Stimulated activated effector memory CD8-positive, alpha-beta T cell treated with anti-CD3 and anti-CD28 coated beads, Interleukin-12 subunit alpha, Interleukin-12 subunit beta, amount 100 ng/mL, for 72 hours (primary cell): ENCODE results near the gene WNT2.

Experiments
- ATAC-seq: fragments of 150-1000 bp; cut with Tn5 transposase; 2 replicates; pipeline ENCODE4 v1.10.0; 2021
- DNase-seq, 2 donors: peaks; one replicate each; pipeline ENCODE4 v3.0.0; 2021 to 2022; ENCODE audit warnings: low spot score in 2 of 2
- H3K27ac Mint-ChIP-seq: one replicate; pipeline ENCODE4 v1.8.0; 2022; ENCODE audit warnings: mild to moderate bottlenecking, mixed read lengths
- H3K36me3 Mint-ChIP-seq: one replicate; pipeline ENCODE4 v1.8.0; 2022; ENCODE audit warnings: mild to moderate bottlenecking, mixed read lengths
- H3K4me1 Mint-ChIP-seq: one replicate; pipeline ENCODE4 v1.8.0; 2022; ENCODE audit warnings: mixed read lengths
- H3K4me3 Mint-ChIP-seq: one replicate; pipeline ENCODE4 v1.8.0; 2022; ENCODE audit warnings: mild to moderate bottlenecking, mixed read lengths
- H3K9me3 Mint-ChIP-seq: one replicate; pipeline ENCODE4 v1.8.0; 2022; ENCODE audit warnings: mixed read lengths

Gene WNT2

DNA sequence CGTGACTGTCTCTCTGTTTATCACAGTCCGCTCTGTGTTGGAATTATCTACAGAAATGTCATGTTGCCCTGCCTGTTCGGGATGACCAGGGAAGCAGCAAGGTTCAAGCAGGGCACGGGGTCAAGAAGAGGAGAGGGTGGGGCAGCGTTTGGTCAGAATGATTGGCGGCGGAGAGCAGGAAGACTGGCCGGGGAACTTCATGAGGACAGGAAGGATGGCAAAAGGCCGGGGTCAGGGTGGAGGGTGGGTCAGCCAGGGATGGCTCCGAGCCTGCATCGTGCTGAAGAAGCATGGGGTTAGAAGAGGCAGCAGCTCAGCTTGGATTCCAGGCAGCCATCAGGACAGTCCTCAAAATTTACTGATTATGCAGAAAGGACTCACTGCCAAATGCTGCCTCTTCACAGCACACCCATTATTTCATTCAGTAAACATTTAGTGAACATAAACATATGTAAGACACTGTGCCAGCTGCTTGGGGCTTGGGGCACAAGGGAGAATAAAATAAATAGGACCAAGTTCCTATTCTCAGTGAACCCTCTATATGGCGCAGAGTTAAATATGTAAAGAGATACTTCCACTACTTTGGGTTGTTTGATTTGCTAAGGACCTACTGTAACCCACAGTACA lies 42.8 kb downstream of the WNT2 start:
- H3K36me3 Mint-ChIP-seq, result no peaks in the 10 kb centered on the region
- no peak overlapping the region for H3K4me3 Mint-ChIP-seq
- no peaks in the 10 kb centered on the region for H3K4me1 Mint-ChIP-seq
- H3K9me3 Mint-ChIP-seq, result no peaks in the 10 kb centered on the region
- H3K27ac Mint-ChIP-seq, result no peak overlapping the region
- DNase-seq (no peak), ATAC-seq (no peak)

DNA sequence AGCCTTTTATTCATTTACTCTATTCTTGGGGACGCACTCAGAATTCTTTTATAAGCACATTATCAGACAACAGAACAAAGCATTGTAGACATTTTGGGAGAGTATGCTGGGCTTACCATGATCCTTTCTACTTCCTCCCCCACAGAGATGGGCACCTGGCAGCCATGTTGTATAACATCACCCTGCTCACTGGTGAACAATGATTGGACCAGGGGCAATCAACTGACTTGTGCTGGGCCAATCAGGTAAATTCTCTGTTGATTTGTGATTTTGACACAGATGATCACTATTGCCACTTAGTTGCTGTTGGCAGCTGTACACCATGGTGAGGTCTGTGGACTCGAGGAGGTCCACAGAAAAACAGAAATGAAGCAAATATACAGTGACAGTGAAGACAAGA lies 43.7 kb downstream of the WNT2 start:
- H3K4me1 Mint-ChIP-seq, result no peaks in the 10 kb centered on the region
- H3K4me3 Mint-ChIP-seq, result no peak overlapping the region
- no peak for ATAC-seq
- no peaks in the 10 kb centered on the region for H3K36me3 Mint-ChIP-seq
- no peak for DNase-seq
- no peaks in the 10 kb centered on the region for H3K9me3 Mint-ChIP-seq
- no peak overlapping the region for H3K27ac Mint-ChIP-seq

DNA sequence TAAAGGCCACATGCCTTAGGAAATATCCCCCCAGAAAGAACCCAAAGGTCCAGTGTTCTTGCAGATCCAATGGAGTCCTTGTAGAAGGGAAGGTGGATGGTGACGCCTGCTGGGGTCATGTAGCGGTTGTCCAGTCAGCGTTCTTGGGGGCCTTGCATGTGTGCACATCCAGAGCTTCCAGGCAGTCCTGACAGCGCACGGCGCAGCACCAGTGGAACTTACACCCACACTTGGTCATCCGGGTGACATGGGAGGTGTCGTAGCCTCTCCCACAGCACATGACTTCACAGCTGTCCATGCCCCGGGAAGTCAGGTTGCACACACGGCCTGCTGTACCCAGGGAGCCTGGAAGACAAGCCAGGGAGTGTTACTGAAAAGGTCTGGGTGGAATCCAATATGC lies 44.8 kb downstream of the WNT2 start:
- H3K27ac Mint-ChIP-seq, result no peak overlapping the region
- ATAC-seq (no peak), DNase-seq (no peak)
- H3K9me3 Mint-ChIP-seq, result no peaks in the 10 kb centered on the region
- H3K4me3 Mint-ChIP-seq, result no peak overlapping the region
- H3K36me3 Mint-ChIP-seq, result no peaks in the 10 kb centered on the region
- no peaks in the 10 kb centered on the region for H3K4me1 Mint-ChIP-seq

DNA sequence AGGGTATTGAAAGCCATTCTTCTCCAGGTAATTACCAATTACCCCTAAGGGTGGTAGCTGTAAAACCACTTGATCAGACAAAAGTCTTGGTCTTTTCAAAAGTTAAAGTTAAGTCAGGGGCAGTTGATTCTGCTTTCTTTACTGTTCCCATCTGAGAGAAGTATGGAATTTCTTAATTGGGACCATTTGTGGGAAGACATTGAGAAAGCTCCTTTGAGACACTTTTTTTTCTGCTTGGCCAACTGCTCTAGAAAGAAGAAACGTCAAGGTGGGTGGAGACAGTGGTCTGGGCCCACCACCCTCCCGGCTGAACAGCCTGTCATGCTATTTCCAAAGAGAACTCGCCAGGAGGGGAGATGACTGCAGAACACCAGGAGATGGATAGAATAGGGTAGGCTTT lies 45.3 kb downstream of the WNT2 start:
- Mint-ChIP-seq H3K9me3 (no peaks in the 10 kb centered on the region), H3K4me3 (no peak overlapping the region), H3K27ac (no peak overlapping the region), H3K4me1 (no peaks in the 10 kb centered on the region), H3K36me3 (no peaks in the 10 kb centered on the region)
- DNase-seq (no peak), ATAC-seq (no peak)

DNA sequence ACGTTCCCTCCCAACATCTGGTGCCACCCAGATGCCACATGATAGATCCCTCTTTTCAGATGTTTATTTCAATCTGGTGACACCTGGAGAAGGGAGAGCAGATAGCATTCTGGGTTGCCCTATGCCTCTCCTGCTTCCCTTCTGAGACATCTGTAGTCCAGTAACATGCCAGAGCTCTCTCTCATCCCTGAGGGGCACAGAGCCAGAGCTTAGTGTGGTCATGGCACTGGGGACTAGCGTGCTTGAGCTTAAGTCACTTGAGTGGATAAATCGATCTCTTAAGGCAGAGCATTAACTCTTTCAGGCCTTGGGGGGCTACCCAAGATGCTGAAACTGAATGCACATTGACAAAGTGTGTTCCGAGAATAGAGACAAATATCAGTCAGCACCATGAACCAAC lies 47.9 kb downstream of the WNT2 start:
- no peak for ATAC-seq
- H3K9me3 Mint-ChIP-seq, result no peaks in the 10 kb centered on the region
- H3K4me3 Mint-ChIP-seq, result no peak overlapping the region
- H3K36me3 Mint-ChIP-seq, result no peaks in the 10 kb centered on the region
- no peak for DNase-seq
- H3K4me1 Mint-ChIP-seq, result no peaks in the 10 kb centered on the region
- no peak overlapping the region for H3K27ac Mint-ChIP-seq

DNA sequence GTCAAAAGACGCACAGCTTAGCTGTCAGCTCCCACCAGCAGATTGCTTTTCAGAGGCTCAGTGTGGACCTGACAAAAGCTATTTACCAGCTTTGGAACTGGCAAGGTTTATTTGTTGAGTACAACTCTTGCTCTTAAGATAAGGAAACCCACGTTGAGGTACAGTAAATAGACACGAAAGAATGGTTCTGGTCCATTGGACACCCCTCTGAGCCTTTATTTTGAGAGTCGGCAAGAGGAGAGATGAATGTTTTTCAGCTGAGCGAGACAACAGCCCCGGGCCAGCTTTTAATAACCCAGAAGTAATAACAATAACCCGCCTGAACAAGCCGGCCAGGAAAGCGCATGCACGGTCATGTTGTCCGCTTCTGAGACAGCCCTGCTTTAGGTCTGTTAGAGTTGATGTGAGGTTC lies 49.0 kb downstream of the WNT2 start:
- Mint-ChIP-seq H3K36me3 (no peaks in the 10 kb centered on the region), H3K9me3 (no peaks in the 10 kb centered on the region), H3K27ac (no peak overlapping the region), H3K4me1 (no peaks in the 10 kb centered on the region), H3K4me3 (no peak overlapping the region)
- ATAC-seq (no peak), DNase-seq (no peak)

DNA sequence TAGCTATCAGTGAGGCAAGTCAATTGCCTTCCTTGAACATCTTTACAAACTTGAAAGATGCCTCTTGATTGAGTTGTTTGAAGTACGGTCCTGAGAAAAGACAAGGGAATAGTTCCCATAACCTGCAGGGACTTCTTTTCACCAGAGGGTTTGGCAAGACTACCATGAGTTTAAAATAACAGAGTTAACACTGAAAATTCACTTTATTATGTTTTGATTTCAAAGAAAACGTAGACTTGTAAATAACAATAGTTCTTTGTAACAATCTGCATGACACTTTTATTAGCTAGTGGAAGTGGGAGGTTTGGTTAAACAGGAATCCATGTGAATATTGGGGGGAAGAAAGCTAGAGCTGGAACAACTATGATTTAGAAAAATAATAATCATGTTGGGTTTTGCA lies 49.5 kb downstream of the WNT2 start:
- Mint-ChIP-seq H3K4me3 (no peak overlapping the region), H3K36me3 (no peaks in the 10 kb centered on the region)

DNA sequence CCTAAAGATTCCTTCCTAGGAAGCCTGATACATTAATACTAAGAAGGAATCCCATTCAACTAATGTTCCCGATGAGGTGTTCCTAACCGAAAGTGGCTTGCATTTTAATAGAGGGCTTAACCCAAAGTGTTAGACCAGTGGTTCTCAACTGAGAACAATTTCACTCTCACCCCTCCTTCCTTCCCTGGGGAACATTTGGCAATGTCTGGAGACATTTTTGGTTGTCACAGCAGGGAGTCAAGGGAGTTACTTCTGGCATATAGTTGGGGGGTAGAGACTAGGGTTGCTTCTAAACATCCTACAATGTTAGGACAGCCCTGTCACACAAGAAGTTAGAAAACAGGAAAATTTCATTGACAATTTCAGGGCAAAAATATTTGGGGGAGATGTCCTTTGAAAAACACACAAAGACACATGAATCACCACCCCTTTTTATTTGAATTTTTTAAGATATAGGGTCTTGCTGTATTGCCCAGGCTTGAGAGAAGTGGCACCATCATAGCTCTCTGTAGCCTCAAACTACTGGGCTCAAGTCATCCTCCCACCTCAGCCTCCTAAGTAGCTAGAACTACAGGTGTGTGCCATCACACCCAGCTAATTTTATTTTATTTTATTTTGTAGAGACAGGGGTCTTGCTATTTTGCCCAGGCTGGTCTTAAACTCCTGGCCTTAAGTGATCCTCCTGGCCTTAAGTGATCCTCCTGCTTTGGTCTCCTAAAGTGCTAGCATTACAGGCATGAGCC lies 50.7 kb downstream of the WNT2 start:
- Mint-ChIP-seq H3K9me3 (no peaks in the 10 kb centered on the region), H3K4me1 (no peaks in the 10 kb centered on the region), H3K27ac (no peak overlapping the region), H3K4me3 (no peak overlapping the region), H3K36me3 (no peaks in the 10 kb centered on the region)
- no peak for ATAC-seq
- no peak for DNase-seq

More for the DNA sequence above, 49.5 kb downstream of the WNT2 start:
- Mint-ChIP-seq H3K27ac (no peak overlapping the region), H3K9me3 (no peaks in the 10 kb centered on the region), H3K4me1 (no peaks in the 10 kb centered on the region)
- DNase-seq, result no peak
- ATAC-seq, result no peak

DNA sequence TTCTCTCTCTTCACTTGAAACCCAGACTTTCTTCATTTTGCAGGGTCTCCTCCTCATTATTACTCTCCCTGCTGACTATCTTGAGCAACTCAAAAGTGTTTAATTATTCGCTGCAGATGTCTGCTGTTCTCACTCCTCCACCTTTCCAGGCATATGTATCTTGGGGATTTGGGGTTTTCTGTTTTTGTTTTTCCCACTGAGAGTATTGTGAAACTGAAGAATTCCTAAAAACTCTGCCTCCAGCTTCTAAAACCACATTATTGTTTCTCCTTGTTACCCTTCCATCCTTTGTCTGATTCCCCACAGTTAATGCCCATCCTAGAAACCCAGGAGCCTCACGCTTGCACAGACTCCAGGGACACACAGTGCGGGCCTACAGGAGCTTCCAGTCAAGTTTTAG lies 51.3 kb downstream of the WNT2 start:
- ATAC-seq, result no peak
- no peaks in the 10 kb centered on the region for H3K36me3 Mint-ChIP-seq
- H3K4me3 Mint-ChIP-seq, result no peak overlapping the region
- DNase-seq, result no peak
- no peaks in the 10 kb centered on the region for H3K9me3 Mint-ChIP-seq
- H3K4me1 Mint-ChIP-seq, result no peaks in the 10 kb centered on the region
- H3K27ac Mint-ChIP-seq, result no peak overlapping the region

DNA sequence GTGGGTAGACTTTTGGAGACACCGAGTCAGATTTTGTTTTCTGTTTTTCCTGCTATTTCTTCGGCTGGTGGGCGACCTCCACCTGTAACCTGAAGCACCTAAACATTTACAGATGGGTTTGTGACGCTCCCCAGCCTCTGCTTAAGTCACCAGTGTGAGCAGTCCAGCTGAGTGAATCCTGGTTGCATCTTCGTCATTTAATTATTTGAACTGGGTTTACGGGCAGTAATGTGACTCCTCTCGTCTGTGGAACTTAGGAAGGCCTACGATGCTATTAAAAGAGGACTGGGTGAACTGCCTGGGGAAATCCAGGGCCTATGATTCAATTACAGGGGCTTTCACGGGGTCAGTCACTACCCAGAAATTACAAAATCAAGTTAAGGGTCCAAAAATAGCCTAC lies 52.5 kb downstream of the WNT2 start:
- no peak for ATAC-seq
- Mint-ChIP-seq H3K9me3 (no peaks in the 10 kb centered on the region), H3K4me1 (no peaks in the 10 kb centered on the region), H3K36me3 (no peaks in the 10 kb centered on the region), H3K27ac (no peak overlapping the region), H3K4me3 (no peak overlapping the region)
- no peak for DNase-seq

DNA sequence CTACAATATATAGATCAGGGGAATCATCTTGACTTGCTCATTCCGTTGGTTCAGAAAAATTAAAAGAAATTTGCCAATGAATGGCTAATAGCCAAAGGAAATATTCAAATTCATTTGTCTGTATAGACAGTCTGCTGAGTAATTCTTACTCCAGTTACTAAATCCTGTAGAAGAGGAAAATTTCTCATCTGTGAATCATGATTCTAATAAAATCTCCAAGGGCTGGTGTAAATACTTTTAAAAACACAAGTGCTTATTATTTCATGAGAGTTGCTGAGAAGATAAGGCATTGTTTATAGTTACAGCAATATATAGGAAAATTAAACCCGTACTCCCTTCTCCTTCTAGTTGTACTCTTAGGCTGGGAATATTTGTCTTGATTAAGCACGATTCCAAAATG lies 53.0 kb downstream of the WNT2 start:
- no peak overlapping the region for H3K27ac Mint-ChIP-seq
- DNase-seq (no peak), ATAC-seq (no peak)
- no peaks in the 10 kb centered on the region for H3K9me3 Mint-ChIP-seq
- no peaks in the 10 kb centered on the region for H3K36me3 Mint-ChIP-seq
- no peaks in the 10 kb centered on the region for H3K4me1 Mint-ChIP-seq
- H3K4me3 Mint-ChIP-seq, result no peak overlapping the region

DNA sequence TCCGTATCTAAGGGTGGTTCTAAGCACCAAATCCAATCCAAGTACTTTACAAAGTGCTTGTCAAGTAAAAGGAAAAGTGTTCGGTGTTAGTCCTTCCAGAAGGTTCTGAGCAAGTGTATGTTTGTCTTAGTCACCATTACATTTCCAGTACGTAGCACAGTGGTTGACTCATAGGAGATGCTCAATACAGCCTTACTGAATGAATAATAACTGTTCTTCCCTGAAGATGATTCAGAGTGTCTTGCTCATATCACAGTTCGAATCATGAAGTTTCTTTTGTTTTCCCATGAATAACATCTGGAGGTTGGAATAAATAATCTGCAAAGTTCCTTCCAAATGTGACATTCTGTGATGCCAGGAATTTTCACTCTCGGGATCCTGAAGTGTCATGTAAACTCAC lies 53.4 kb downstream of the WNT2 start:
- no peak overlapping the region for H3K4me3 Mint-ChIP-seq
- H3K27ac Mint-ChIP-seq, result no peak overlapping the region
- no peak for DNase-seq
- no peaks in the 10 kb centered on the region for H3K4me1 Mint-ChIP-seq
- no peaks in the 10 kb centered on the region for H3K9me3 Mint-ChIP-seq
- no peaks in the 10 kb centered on the region for H3K36me3 Mint-ChIP-seq
- ATAC-seq, result peak; percentile 97

DNA sequence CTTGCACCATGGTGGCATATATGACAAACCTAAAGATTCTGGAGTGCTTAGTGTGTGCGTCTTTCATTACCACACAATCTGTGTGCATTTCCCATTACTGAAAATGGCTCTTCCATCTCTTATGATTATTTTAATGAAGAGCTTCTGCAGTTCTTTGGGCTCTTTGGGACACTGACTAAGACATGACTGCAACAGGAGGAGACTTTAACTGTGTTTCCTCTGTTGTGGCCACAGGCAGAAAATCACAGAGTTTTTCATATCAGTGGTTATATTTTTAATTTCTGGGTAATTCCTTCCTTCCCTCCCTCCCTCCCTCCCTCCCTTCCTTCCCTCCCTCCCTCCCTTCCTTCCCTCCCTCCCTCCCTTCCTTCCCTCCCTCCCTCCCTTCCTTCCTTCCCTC lies 58.1 kb downstream of the WNT2 start:
- DNase-seq, result no peak
- Mint-ChIP-seq H3K4me3 (no peak overlapping the region), H3K9me3 (no peaks in the 10 kb centered on the region), H3K4me1 (no peaks in the 10 kb centered on the region), H3K36me3 (no peaks in the 10 kb centered on the region), H3K27ac (no peak overlapping the region)
- no peak for ATAC-seq

DNA sequence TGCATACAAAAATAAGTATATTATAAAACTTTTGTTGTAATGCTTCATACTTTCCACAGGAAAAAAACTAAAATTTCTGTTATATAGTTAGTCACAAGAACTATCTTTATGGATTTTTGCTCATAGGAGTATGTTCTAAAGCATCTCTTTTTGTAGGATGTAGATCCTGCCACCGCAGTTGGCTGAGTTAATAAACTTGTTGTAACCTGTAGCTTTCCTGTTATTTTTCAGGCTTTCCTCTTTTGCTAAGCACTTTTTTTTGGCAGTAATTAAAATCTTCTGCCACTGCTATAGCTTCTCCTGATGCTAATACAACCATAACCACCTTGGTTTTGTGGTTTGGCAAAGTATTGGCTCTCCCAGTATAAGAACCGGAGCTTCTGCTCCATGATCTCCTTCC lies 60.3 kb downstream of the WNT2 start:
- H3K9me3 Mint-ChIP-seq, result no peaks in the 10 kb centered on the region
- ATAC-seq (no peak), DNase-seq (no peak)
- H3K27ac Mint-ChIP-seq, result no peak overlapping the region
- H3K36me3 Mint-ChIP-seq, result no peaks in the 10 kb centered on the region
- H3K4me1 Mint-ChIP-seq, result no peaks in the 10 kb centered on the region
- no peak overlapping the region for H3K4me3 Mint-ChIP-seq

DNA sequence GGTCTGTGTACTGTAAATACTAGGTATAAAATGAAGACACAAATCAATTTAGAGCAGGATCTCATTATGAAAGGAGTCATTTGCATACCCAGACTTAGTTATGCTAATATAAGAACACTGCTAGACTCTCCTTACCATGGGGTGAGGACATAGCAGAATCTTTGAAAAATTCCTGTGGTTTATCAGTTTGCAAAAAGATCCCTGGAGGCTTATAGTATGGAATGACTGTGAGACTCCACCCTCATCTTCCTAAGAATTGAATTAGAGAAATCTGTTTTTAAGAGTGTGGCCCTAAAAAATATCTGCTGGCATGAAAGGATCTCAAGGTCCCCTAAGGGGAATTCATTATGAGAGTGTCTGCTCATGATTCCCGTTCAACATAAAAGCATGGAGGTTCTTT lies 63.2 kb downstream of the WNT2 start:
- DNase-seq, result no peak
- no peak for ATAC-seq
- H3K27ac Mint-ChIP-seq, result no peak overlapping the region
- H3K36me3 Mint-ChIP-seq, result no peaks in the 10 kb centered on the region
- H3K4me3 Mint-ChIP-seq, result no peak overlapping the region
- no peaks in the 10 kb centered on the region for H3K9me3 Mint-ChIP-seq
- H3K4me1 Mint-ChIP-seq, result no peaks in the 10 kb centered on the region

DNA sequence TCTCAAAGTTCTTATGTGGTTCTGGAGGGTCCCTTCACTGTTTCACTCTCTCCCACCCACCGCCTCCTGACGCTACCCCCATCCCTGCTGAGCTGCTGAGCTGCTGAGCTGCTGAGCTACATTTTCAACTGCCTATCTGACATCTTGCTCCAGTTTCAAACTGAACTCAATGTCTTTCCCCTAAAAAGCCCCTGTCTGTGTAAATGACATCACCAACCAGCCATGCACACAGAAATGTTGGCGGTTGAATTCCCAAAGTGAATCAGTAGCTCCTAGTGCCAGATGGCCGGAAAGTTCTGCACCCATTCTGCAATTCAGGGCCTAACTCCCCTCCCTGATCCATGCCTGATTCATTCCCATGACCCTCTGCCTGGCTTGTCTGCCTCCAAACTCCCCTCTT lies 71.2 kb downstream of the WNT2 start:
- H3K9me3 Mint-ChIP-seq, result no peaks in the 10 kb centered on the region
- ATAC-seq (no peak), DNase-seq (no peak)
- no peak overlapping the region for H3K4me3 Mint-ChIP-seq
- no peaks in the 10 kb centered on the region for H3K36me3 Mint-ChIP-seq
- H3K4me1 Mint-ChIP-seq, result no peaks in the 10 kb centered on the region
- no peak overlapping the region for H3K27ac Mint-ChIP-seq
